ENCODE results near the gene GRPEL2. TPM values are rescaled to one million over a fixed set of nuclear protein-coding genes. Genes with fewer than 3 reads are reported as not detected.
"Not testable (repeated sequence)": the region's sequence is repeated elsewhere in the genome, so short reads cannot be mapped to it uniquely, and the experiment has no call there.

The GRPEL2 gene
- total RNA-seq, 5 donors from 2014 or later (not counting 1 experiment from before 2014, with no cell fraction given): 14.2 to 38.7 (median 31.5) TPM

- ATAC-seq (replicated peaks in 1 of 4); H3K4me1 ChIP-seq (ENCODE audit: control insufficient read depth in 1 of 2, extremely low read depth in 1 of 2, insufficient read depth in 2 of 2, low read length in 2 of 2); H3K4me3 Mint-ChIP-seq; H3K9me3 ChIP-seq; H3K27ac ChIP-seq (ENCODE audit: low read length); H3K36me3 Mint-ChIP-seq; H3K9me3 Mint-ChIP-seq; H3K27ac Mint-ChIP-seq; H3K27me3 Mint-ChIP-seq; H3K27me3 ChIP-seq (replicated peaks in 1 of 2; ENCODE audit: control insufficient read depth in 2 of 2, extremely low read depth in 1 of 2, insufficient read depth in 2 of 2, low read length in 1 of 2); H3K36me3 ChIP-seq (ENCODE audit: control insufficient read depth in 2 of 2, extremely low read depth in 1 of 2, insufficient read depth in 1 of 2, low read length in 1 of 2); POLR2A ChIA-PET; DNase-seq; H3K4me3 ChIP-seq (ENCODE audit: control insufficient read depth in 1 of 2, extremely low read depth in 1 of 2, low read length in 1 of 2); H3K4me1 Mint-ChIP-seq: not testable (repeated sequence)
- CTCF ChIA-PET: interaction anchor here (0.6 to 0.7 kb wide), 4 partner anchors 8 to 998 kb away, joined by 3 read pairs; no protein-coding TSS in a partner anchor
- WGBS (ENCODE audit: insufficient coverage): 80% methylated on average over 4 of the region's 6 CpGs
Measured at GRCh38 chr5:149391076-149391475, 45.8 kb downstream of the GRPEL2 start.

- Histone ChIP-seq H3K4me1 (ENCODE audit: control insufficient read depth in 1 of 2, extremely low read depth in 1 of 2, insufficient read depth in 2 of 2, low read length in 2 of 2) (no peaks in the 10 kb centered on the region), H3K27ac (ENCODE audit: low read length) (no peak overlapping the region), H3K27me3 (replicated peaks in 1 of 2; ENCODE audit: control insufficient read depth in 2 of 2, extremely low read depth in 1 of 2, insufficient read depth in 2 of 2, low read length in 1 of 2) (no peaks in the 10 kb centered on the region), H3K36me3 (ENCODE audit: control insufficient read depth in 2 of 2, extremely low read depth in 1 of 2, insufficient read depth in 1 of 2, low read length in 1 of 2) (no peaks in the 10 kb centered on the region), H3K9me3 (no peaks in the 10 kb centered on the region), H3K4me3 (ENCODE audit: control insufficient read depth in 1 of 2, extremely low read depth in 1 of 2, low read length in 1 of 2) (no peak overlapping the region)
- Mint-ChIP-seq H3K27me3 (no peaks in the 10 kb centered on the region), H3K9me3 (no peaks in the 10 kb centered on the region), H3K4me1 (peaks cover 0 to 4% (median 0%) of the 10 kb centered on the region in 3 donors), H3K36me3 (no peaks in the 10 kb centered on the region), H3K27ac (no peak overlapping the region), H3K4me3 (no peak overlapping the region)
- ATAC-seq (replicated peaks in 1 of 4) (no peak), DNase-seq (no peak)
- ChIA-PET CTCF (interaction anchor here in 1 of 2 donors (1.2 kb wide), 1 partner anchor 9 kb away, joined by 3 read pairs; no protein-coding TSS in a partner anchor), POLR2A (no interaction called here)
- WGBS (ENCODE audit: insufficient coverage): 82% methylated on average over 5 of the region's 6 CpGs
Measured at GRCh38 chr5:149391524-149391923, 46.2 kb downstream of the GRPEL2 start.

GRCh38 chr5:149392718-149393117, 47.4 kb downstream of the GRPEL2 start:
- H3K4me1 ChIP-seq (ENCODE audit: control insufficient read depth in 1 of 2, extremely low read depth in 1 of 2, insufficient read depth in 2 of 2, low read length in 2 of 2): no peaks in the 10 kb centered on the region
- no peaks in the 10 kb centered on the region for H3K27me3 Mint-ChIP-seq
- CTCF ChIA-PET: interaction anchor here in 1 of 2 donors (1.2 kb wide), 1 partner anchor 11 kb away, joined by 3 read pairs; no protein-coding TSS in a partner anchor

GRCh38 chr5:149394996-149395395, 49.7 kb downstream of the GRPEL2 start:
- H3K4me3 ChIP-seq (ENCODE audit: control insufficient read depth in 1 of 2, extremely low read depth in 1 of 2, low read length in 1 of 2); H3K27ac ChIP-seq (ENCODE audit: low read length); ATAC-seq (replicated peaks in 1 of 4); H3K27ac Mint-ChIP-seq; H3K9me3 Mint-ChIP-seq; H3K27me3 ChIP-seq (replicated peaks in 1 of 2; ENCODE audit: control insufficient read depth in 2 of 2, extremely low read depth in 1 of 2, insufficient read depth in 2 of 2, low read length in 1 of 2); H3K36me3 ChIP-seq (ENCODE audit: control insufficient read depth in 2 of 2, extremely low read depth in 1 of 2, insufficient read depth in 1 of 2, low read length in 1 of 2); H3K4me3 Mint-ChIP-seq; H3K36me3 Mint-ChIP-seq; H3K9me3 ChIP-seq; H3K27me3 Mint-ChIP-seq; H3K4me1 ChIP-seq (ENCODE audit: control insufficient read depth in 1 of 2, extremely low read depth in 1 of 2, insufficient read depth in 2 of 2, low read length in 2 of 2); DNase-seq; POLR2A ChIA-PET; CTCF ChIA-PET; H3K4me1 Mint-ChIP-seq: not testable (repeated sequence)

More at GRCh38 chr5:149392718-149393117, 47.4 kb downstream of the GRPEL2 start:
- DNase-seq (no peak), ATAC-seq (replicated peaks in 1 of 4) (no peak)
- H3K36me3 ChIP-seq (ENCODE audit: control insufficient read depth in 2 of 2, extremely low read depth in 1 of 2, insufficient read depth in 1 of 2, low read length in 1 of 2): no peaks in the 10 kb centered on the region
- no peaks in the 10 kb centered on the region for H3K9me3 ChIP-seq
- Mint-ChIP-seq H3K4me1 (peaks cover 0 to 4% (median 0%) of the 10 kb centered on the region in 3 donors), H3K9me3 (no peaks in the 10 kb centered on the region), H3K36me3 (no peaks in the 10 kb centered on the region), H3K4me3 (no peak overlapping the region), H3K27ac (no peak overlapping the region)
- 93% methylated on average over 8 of the region's 19 CpGs for whole genome bisulfite sequencing (ENCODE audit: insufficient coverage)
- no peak overlapping the region for H3K27ac ChIP-seq (ENCODE audit: low read length)
- POLR2A ChIA-PET: no interaction called here
- H3K27me3 ChIP-seq (replicated peaks in 1 of 2; ENCODE audit: control insufficient read depth in 2 of 2, extremely low read depth in 1 of 2, insufficient read depth in 2 of 2, low read length in 1 of 2): peaks cover 0 to 2% of the 10 kb centered on the region in 2 experiments
- no peak overlapping the region for H3K4me3 ChIP-seq (ENCODE audit: control insufficient read depth in 1 of 2, extremely low read depth in 1 of 2, low read length in 1 of 2)

DNA sequence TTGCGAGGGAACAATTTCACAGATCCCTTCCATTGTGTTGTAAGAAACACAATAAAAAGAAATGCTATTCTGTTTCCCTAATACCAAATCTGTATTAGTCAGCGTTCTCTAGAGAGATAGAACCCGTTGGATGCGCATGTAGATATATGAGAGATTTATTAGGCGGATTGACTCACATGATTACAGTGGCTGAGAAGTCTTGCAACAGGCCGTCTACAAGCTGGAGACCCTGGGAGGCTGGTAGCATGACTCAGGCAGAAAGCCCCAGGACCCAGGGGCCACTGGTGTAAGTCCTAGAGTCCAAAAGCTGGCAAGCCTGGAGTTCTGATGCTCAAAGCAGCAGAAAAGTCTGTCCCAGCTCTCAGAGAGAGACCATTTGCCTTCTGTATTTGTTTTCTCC, 52.2 kb downstream of the GRPEL2 start:
- peaks cover 6 to 12% of the 10 kb centered on the region in 2 donors for H3K27me3 Mint-ChIP-seq
- POLR2A ChIA-PET: no interaction called here
- peaks cover 0 to 14% of the 10 kb centered on the region in 2 experiments for H3K27me3 ChIP-seq (replicated peaks in 1 of 2; ENCODE audit: control insufficient read depth in 2 of 2, extremely low read depth in 1 of 2, insufficient read depth in 2 of 2, low read length in 1 of 2)
- H3K4me1 Mint-ChIP-seq: no peaks in the 10 kb centered on the region
- H3K4me3 Mint-ChIP-seq: no peak overlapping the region
- H3K9me3 Mint-ChIP-seq: no peaks in the 10 kb centered on the region
- no peaks in the 10 kb centered on the region for H3K36me3 ChIP-seq (ENCODE audit: control insufficient read depth in 2 of 2, extremely low read depth in 1 of 2, insufficient read depth in 1 of 2, low read length in 1 of 2)
- no peaks in the 10 kb centered on the region for H3K4me1 ChIP-seq (ENCODE audit: control insufficient read depth in 1 of 2, extremely low read depth in 1 of 2, insufficient read depth in 2 of 2, low read length in 2 of 2)
- CTCF ChIA-PET: no interaction called here
- no peaks in the 10 kb centered on the region for H3K9me3 ChIP-seq
- no peaks in the 10 kb centered on the region for H3K36me3 Mint-ChIP-seq
- ATAC-seq (replicated peaks in 1 of 4) (no peak), DNase-seq (no peak)
- no peak overlapping the region for H3K27ac ChIP-seq (ENCODE audit: low read length)
- H3K4me3 ChIP-seq (ENCODE audit: control insufficient read depth in 1 of 2, extremely low read depth in 1 of 2, low read length in 1 of 2): no peak overlapping the region
- 95% methylated on average over 5 of the region's 6 CpGs for WGBS (ENCODE audit: insufficient coverage)
- no peak overlapping the region for H3K27ac Mint-ChIP-seq

DNA sequence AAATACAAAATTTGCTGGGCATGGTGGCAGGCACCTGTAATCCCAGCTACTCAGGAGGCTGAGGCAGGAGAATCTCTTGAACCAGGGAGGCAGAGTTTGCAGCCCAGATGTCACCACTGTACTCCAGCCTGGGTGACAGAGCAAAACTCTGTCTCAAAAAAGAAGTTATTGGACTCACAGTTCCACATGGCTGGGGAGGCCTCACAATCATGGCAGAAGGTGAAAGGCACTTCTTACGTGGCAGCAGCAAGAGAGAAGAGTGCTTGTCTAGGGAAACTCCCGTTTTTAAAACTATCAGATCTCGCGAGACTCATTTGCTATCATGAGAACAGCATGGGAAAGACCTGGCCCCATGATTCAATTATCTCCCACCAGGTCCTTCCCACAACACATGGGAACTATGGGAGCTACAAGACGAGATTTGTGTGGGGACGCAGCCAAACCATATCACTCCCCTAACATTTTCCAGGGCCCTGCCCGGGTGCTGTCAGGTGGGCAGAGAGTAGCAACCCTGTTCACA, 53.5 kb downstream of the GRPEL2 start:
- POLR2A ChIA-PET, H3K36me3 Mint-ChIP-seq: not testable (repeated sequence)

DNA sequence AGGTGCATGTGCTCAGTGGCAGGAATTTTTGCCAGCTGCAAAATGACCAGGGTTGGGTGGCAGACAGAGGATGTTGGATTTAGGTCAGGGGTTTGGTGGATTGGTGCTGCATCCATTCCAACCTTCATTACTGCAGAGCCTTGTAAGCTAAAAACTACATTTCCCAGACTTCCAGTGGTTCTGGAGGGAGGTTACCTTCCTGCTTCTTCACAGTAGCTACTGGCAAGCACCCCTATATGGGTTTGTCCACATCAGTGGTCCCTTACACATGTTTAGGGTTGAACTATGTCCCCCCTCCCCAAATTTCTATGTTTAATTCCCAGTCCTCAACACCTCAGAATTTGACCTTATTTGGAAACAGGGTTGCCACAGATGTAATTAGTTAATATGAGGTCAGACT, 54.5 kb downstream of the GRPEL2 start:
- no peak for DNase-seq
- ChIA-PET POLR2A (no interaction called here), CTCF (no interaction called here)
- no peaks in the 10 kb centered on the region for H3K36me3 Mint-ChIP-seq
- H3K27me3 Mint-ChIP-seq: peaks cover 6 to 12% of the 10 kb centered on the region in 2 donors
- ATAC-seq (replicated peaks in 1 of 4): no peak
- H3K4me3 Mint-ChIP-seq: no peak overlapping the region
- Histone ChIP-seq H3K9me3 (no peaks in the 10 kb centered on the region), H3K36me3 (ENCODE audit: control insufficient read depth in 2 of 2, extremely low read depth in 1 of 2, insufficient read depth in 1 of 2, low read length in 1 of 2) (no peaks in the 10 kb centered on the region), H3K4me1 (ENCODE audit: control insufficient read depth in 1 of 2, extremely low read depth in 1 of 2, insufficient read depth in 2 of 2, low read length in 2 of 2) (no peaks in the 10 kb centered on the region), H3K4me3 (ENCODE audit: control insufficient read depth in 1 of 2, extremely low read depth in 1 of 2, low read length in 1 of 2) (no peak overlapping the region), H3K27ac (ENCODE audit: low read length) (no peak overlapping the region), H3K27me3 (replicated peaks in 1 of 2; ENCODE audit: control insufficient read depth in 2 of 2, extremely low read depth in 1 of 2, insufficient read depth in 2 of 2, low read length in 1 of 2) (peaks cover 0 to 16% of the 10 kb centered on the region in 2 experiments)
- H3K27ac Mint-ChIP-seq: no peak overlapping the region
- no peaks in the 10 kb centered on the region for H3K4me1 Mint-ChIP-seq
- no peaks in the 10 kb centered on the region for H3K9me3 Mint-ChIP-seq

More for the DNA sequence above, 53.5 kb downstream of the GRPEL2 start:
- not testable (repeated sequence) for H3K27ac ChIP-seq (ENCODE audit: low read length); H3K9me3 Mint-ChIP-seq; H3K4me1 ChIP-seq (ENCODE audit: control insufficient read depth in 1 of 2, extremely low read depth in 1 of 2, insufficient read depth in 2 of 2, low read length in 2 of 2); ATAC-seq (replicated peaks in 1 of 4); H3K27ac Mint-ChIP-seq; H3K36me3 ChIP-seq (ENCODE audit: control insufficient read depth in 2 of 2, extremely low read depth in 1 of 2, insufficient read depth in 1 of 2, low read length in 1 of 2); H3K9me3 ChIP-seq; H3K4me3 Mint-ChIP-seq; H3K4me3 ChIP-seq (ENCODE audit: control insufficient read depth in 1 of 2, extremely low read depth in 1 of 2, low read length in 1 of 2); DNase-seq; H3K4me1 Mint-ChIP-seq
- H3K27me3 ChIP-seq (replicated peaks in 1 of 2; ENCODE audit: control insufficient read depth in 2 of 2, extremely low read depth in 1 of 2, insufficient read depth in 2 of 2, low read length in 1 of 2): peaks cover 0 to 14% of the 10 kb centered on the region in 2 experiments
- peaks cover 6 to 12% of the 10 kb centered on the region in 2 donors for H3K27me3 Mint-ChIP-seq
- CTCF ChIA-PET: interaction anchor here in 1 of 2 donors (0.6 kb wide), 1 partner anchor 76 kb away, joined by 4 read pairs; no protein-coding TSS in a partner anchor
- WGBS (ENCODE audit: insufficient coverage): 83% methylated on average over 3 of the region's 7 CpGs
